IMR-90 (cell line): ENCODE measurements around the gene PPP1R37. TPM values are rescaled to one million over a fixed set of nuclear protein-coding genes. Genes with fewer than 3 reads are reported as not detected.

Source experiments
- ATAC-seq: fragments of 200-7000 bp; cut with Tn5 transposase; 2 replicates; pipeline ENCODE4 v1.9.1; 2020; ENCODE audit warnings: low read depth, mild to moderate bottlenecking, moderate library complexity
- BruUV-seq: library from RNA; stranded (reverse); fragments of 400-500 nt; replicated peaks from 2 replicates; lab custom pipeline; 2021; lab: Mats Ljungman, UMichigan
- CTCF ChIA-PET: fragments of 300-600 bp; formaldehyde crosslinking; extraction: SDS; loops from one replicate; lab custom pipeline; 2021; ENCODE audit warnings: antibody characterized with exemption; lab: Yijun Ruan, JAX
- POLR2A ChIA-PET: fragments of 300-600 bp; sonication (Branson Sonifier 250); formaldehyde crosslinking; loops from one replicate; lab custom pipeline; 2022; ENCODE audit warnings: antibody characterized with exemption; ENCODE audit not compliant: unreplicated experiment; lab: Charles Lee
- DNase-seq: peaks from one replicate; pipeline ENCODE4 v3.0.0; 2013
- H2AFZ ChIP-seq: replicated peaks from 2 replicates; pipeline ENCODE3; 2013; ENCODE audit warnings: low read length, mild to moderate bottlenecking; ENCODE audit not compliant: poor library complexity
- H2AK5ac ChIP-seq: 2 replicates; pipeline ENCODE4 v1.6.1; 2013; ENCODE audit warnings: low read depth, low read length, inconsistent platforms
- H2AK9ac ChIP-seq: replicated peaks from 2 replicates; pipeline ENCODE3; 2013; ENCODE audit warnings: mild to moderate bottlenecking, low read depth, low read length, moderate library complexity; ENCODE audit not compliant: poor library complexity
- H2BK120ac ChIP-seq: 2 replicates; pipeline ENCODE4 v1.6.1; 2013; ENCODE audit warnings: low read depth, low read length, inconsistent platforms
- H2BK15ac ChIP-seq: 3 replicates; pipeline ENCODE4 v1.6.1; 2013; ENCODE audit warnings: low read depth, low read length, inconsistent platforms
- H2BK20ac ChIP-seq: 2 replicates; pipeline ENCODE4 v1.6.1; 2013; ENCODE audit warnings: low read depth, mild to moderate bottlenecking, inconsistent platforms, low read length, moderate library complexity
- H2BK5ac ChIP-seq: 2 replicates; pipeline ENCODE4 v1.6.1; 2013; ENCODE audit warnings: mild to moderate bottlenecking, low read depth, low read length, inconsistent platforms; ENCODE audit not compliant: poor library complexity, severe bottlenecking
- H3K14ac ChIP-seq: replicated peaks from 2 replicates; pipeline ENCODE4 v1.6.1; 2013; ENCODE audit warnings: low read depth, low read length, inconsistent platforms
- H3K18ac ChIP-seq: 2 replicates; pipeline ENCODE4 v1.6.1; 2013; ENCODE audit warnings: low read depth, low read length, control low read depth
- H3K23ac ChIP-seq: 2 replicates; pipeline ENCODE4 v1.6.1; 2013; ENCODE audit warnings: low read depth, low read length, inconsistent platforms
- H3K27ac ChIP-seq: 2 replicates; pipeline ENCODE4 v1.5.1; 2013; ENCODE audit warnings: mild to moderate bottlenecking, control low read depth, low read length; ENCODE audit not compliant: insufficient read depth
- H3K27me3 ChIP-seq: 2 replicates; pipeline ENCODE4 v1.6.1; 2013; ENCODE audit warnings: low read length; ENCODE audit not compliant: control insufficient read depth, insufficient read depth
- H3K36me3 ChIP-seq: 2 replicates; pipeline ENCODE4 v1.6.1; 2013; ENCODE audit warnings: low read length, mixed read lengths; ENCODE audit not compliant: control insufficient read depth, insufficient read depth
- H3K4ac ChIP-seq: 2 replicates; pipeline ENCODE4 v1.6.1; 2013; ENCODE audit warnings: low read depth, low read length, inconsistent platforms
- H3K4me1 ChIP-seq: 2 replicates; pipeline ENCODE4 v1.6.1; 2013; ENCODE audit warnings: low read length, mixed read lengths; ENCODE audit not compliant: control insufficient read depth, insufficient read depth
- H3K4me2 ChIP-seq: 2 replicates; pipeline ENCODE4 v1.6.1; 2013; ENCODE audit warnings: low read depth, mild to moderate bottlenecking, control low read depth, low read length, moderate library complexity
- H3K4me3 ChIP-seq: 2 replicates; pipeline ENCODE4 v1.5.1; 2013; ENCODE audit warnings: low read depth, mild to moderate bottlenecking, control low read depth, low read length, moderate library complexity; ENCODE audit not compliant: insufficient read depth
- H3K56ac ChIP-seq: 2 replicates; pipeline ENCODE4 v1.6.1; 2013; ENCODE audit warnings: low read length, inconsistent platforms; ENCODE audit not compliant: insufficient read depth; ENCODE audit errors: extremely low read depth
- H3K79me1 ChIP-seq, 2 experiments: 2 replicates each; pipeline ENCODE4 v1.6.1; 2013; ENCODE audit warnings: low read length in 2 of 2, inconsistent platforms in 1 of 2, low read depth in 1 of 2
- H3K9ac ChIP-seq: 2 replicates; pipeline ENCODE4 v1.6.1; 2013; ENCODE audit warnings: low read depth, low read length, control low read depth
- H3K9me1 ChIP-seq: 2 replicates; pipeline ENCODE4 v1.6.1; 2013; ENCODE audit warnings: low read length, inconsistent platforms; ENCODE audit not compliant: insufficient read depth
- H3K9me3 ChIP-seq: 2 replicates; pipeline ENCODE4 v1.6.1; 2013; ENCODE audit warnings: low read length; ENCODE audit not compliant: control insufficient read depth, insufficient read depth
- H4K20me1 ChIP-seq: 2 replicates; pipeline ENCODE4 v1.6.1; 2013; ENCODE audit warnings: low read length, inconsistent platforms; ENCODE audit not compliant: insufficient read depth
- H4K5ac ChIP-seq: 2 replicates; pipeline ENCODE4 v1.6.1; 2013; ENCODE audit warnings: mild to moderate bottlenecking, low read depth, low read length, control low read depth
- H4K8ac ChIP-seq, 2 experiments: 2 replicates each; pipeline ENCODE4 v1.6.1; 2013; ENCODE audit warnings: low read depth in 2 of 2, low read length in 2 of 2, control low read depth in 1 of 2, inconsistent platforms in 1 of 2
- H4K91ac ChIP-seq: 2 replicates; pipeline ENCODE4 v1.6.1; 2013; ENCODE audit warnings: low read depth, low read length, inconsistent platforms; ENCODE audit not compliant: insufficient read depth
- BHLHE40 ChIP-seq: fragments of 150-350 bp; IDR thresholded peaks from 2 replicates; pipeline ENCODE4 v1.6.1; 2016; ENCODE audit warnings: mild to moderate bottlenecking, low read depth, low read length
- CEBPB ChIP-seq: IDR thresholded peaks from 2 replicates; pipeline ENCODE4 v1.6.1; 2012; ENCODE audit warnings: low read depth, low read length, improper control_type of control experiment
- CHD1 ChIP-seq: IDR thresholded peaks from 2 replicates; pipeline ENCODE4 v1.6.1; 2012; ENCODE audit warnings: low read depth, low read length, improper control_type of control experiment
- CTCF ChIP-seq: conservative IDR thresholded peaks from 2 replicates; pipeline ENCODE4 v1.5.1; 2012; ENCODE audit warnings: mild to moderate bottlenecking, low read depth, low read length, improper control_type of control experiment
- ELK1 ChIP-seq: fragments of 150-350 bp; IDR thresholded peaks from 2 replicates; pipeline ENCODE4 v1.6.1; 2016; ENCODE audit warnings: low read depth, mild to moderate bottlenecking, low read length, moderate library complexity, borderline replicate concordance
- FOS ChIP-seq: fragments of 150-350 bp; IDR thresholded peaks from 2 replicates; pipeline ENCODE4 v1.6.1; 2016; ENCODE audit warnings: low read depth, low read length
- MAFK ChIP-seq: IDR thresholded peaks from 2 replicates; pipeline ENCODE4 v1.6.1; 2012; ENCODE audit warnings: low read depth, low read length, improper control_type of control experiment
- MAZ ChIP-seq: IDR thresholded peaks from 2 replicates; pipeline ENCODE4 v1.6.1; 2012; ENCODE audit warnings: low read depth, mild to moderate bottlenecking, low read length, improper control_type of control experiment, moderate library complexity, borderline replicate concordance
- MXI1 ChIP-seq: IDR thresholded peaks from 2 replicates; pipeline ENCODE4 v1.6.1; 2012; ENCODE audit warnings: low read depth, mild to moderate bottlenecking, low read length, moderate library complexity, borderline replicate concordance
- NFE2L2 ChIP-seq: fragments of 150-350 bp; IDR thresholded peaks from 2 replicates; pipeline ENCODE4 v1.6.1; 2016; ENCODE audit warnings: low read depth, mild to moderate bottlenecking, low read length
- POLR2A ChIP-seq: IDR thresholded peaks from 2 replicates; pipeline ENCODE4 v1.6.1; 2012; ENCODE audit warnings: mild to moderate bottlenecking, low read depth, low read length
- RAD21 ChIP-seq: IDR thresholded peaks from 2 replicates; pipeline ENCODE4 v1.6.1; 2012; ENCODE audit warnings: low read length, improper control_type of control experiment
- RCOR1 ChIP-seq: IDR thresholded peaks from 2 replicates; pipeline ENCODE4 v1.6.1; 2012; ENCODE audit warnings: mild to moderate bottlenecking, low read length, improper control_type of control experiment; ENCODE audit not compliant: insufficient replicate concordance
- RFX5 ChIP-seq: IDR thresholded peaks from 2 replicates; pipeline ENCODE4 v1.8.0; 2012; ENCODE audit warnings: low read depth, mild to moderate bottlenecking, low read length, moderate library complexity
- USF2 ChIP-seq: fragments of 150-350 bp; IDR thresholded peaks from 2 replicates; pipeline ENCODE4 v1.6.1; 2017; ENCODE audit warnings: mild to moderate bottlenecking, antibody characterized with exemption, low read length, low read depth
- WGBS, 2 experiments: methylation state at CpG; one replicate each; pipeline versions ENCODE4 v1.1.5 to v1.1.7; 2013; ENCODE audit warnings: missing lambda C conversion rate in 2 of 2; ENCODE audit not compliant: insufficient read length in 1 of 2; ENCODE audit errors: extremely low coverage in 2 of 2; 5-methylcytosine and 5-hydroxymethylcytosine counted together
- dilution Hi-C: fragments of 300-500 bp; cut with HindIII; formaldehyde crosslinking; loops from one replicate; pipeline ENCODE4 v1.14.3; 2018; ENCODE audit warnings: low sequenced_read_pairs; ENCODE audit not compliant: unreplicated experiment
- in situ Hi-C: fragments of 300-500 bp; cut with MboI; formaldehyde crosslinking; loops from 3 replicates; pipeline ENCODE4 v1.14.3; 2019; ENCODE audit warnings: low sequenced_read_pairs, inconsistent platforms, mixed read lengths
- intact Hi-C: fragments of 100-400 bp; cut with micrococcal nuclease; formaldehyde crosslinking; loops from 2 replicates; pipeline ENCODE4 v1.10.0; 2022
- polyA plus RNA-seq, 3 experiments: library from polyadenylated mRNA; depleted of rRNA; stranded (reverse); fragments of >200 nt; gene quantifications; 2 replicates each; pipeline ENCODE4 v1.2.3, GENCODE V29; 2012; ENCODE audit warnings: low replicate concordance in 1 of 3
- total RNA-seq: library from RNA; depleted of rRNA; stranded (reverse); fragments of >200 nt; gene quantifications from 2 replicates; pipeline ENCODE4 v1.2.3, GENCODE V29; 2012

PPP1R37 gene
- total and polyA plus RNA-seq, 2 of the 4 experiments (the other 2 are of a cell fraction): 13.1 to 18.5 TPM

GRCh38 chr19:45147835-45148676 is 55.1 kb downstream of the PPP1R37 start:
- H2AK9ac ChIP-seq: no peak overlapping the region
- H2BK120ac ChIP-seq: no peak overlapping the region
- H4K5ac ChIP-seq: no peak overlapping the region
- POLR2A ChIA-PET: no interaction called here
- H2BK15ac ChIP-seq: no peak overlapping the region
- intact Hi-C loops (no loop called here), dilution Hi-C loops (no loop called here), in situ Hi-C loops (no loop called here)
- peaks cover 26% of the 10 kb centered on the region for H3K36me3 ChIP-seq
- ATAC-seq: no peak
- H2BK20ac ChIP-seq: no peak overlapping the region
- H4K91ac ChIP-seq: no peak overlapping the region
- 97% methylated on average over 4 of the region's 18 CpGs; no CpG with 5 or more reads in 1 of the 2 experiments for WGBS, 2 experiments
- no peaks in the 10 kb centered on the region; the same call in 1 of the 2 replicates for H3K9me1 ChIP-seq
- H3K4ac ChIP-seq: no peak overlapping the region
- H3K27ac ChIP-seq: no peak overlapping the region
- no peak overlapping the region for H3K23ac ChIP-seq
- no peak overlapping the region for H4K8ac ChIP-seq
- no peak overlapping the region for H2AK5ac ChIP-seq
- peaks cover 0 to under 1% of the 10 kb centered on the region in 2 experiments; a peak in 1 of 4 replicates for H3K79me1 ChIP-seq
- no peak overlapping the region for H3K56ac ChIP-seq
- no peak overlapping the region for H3K18ac ChIP-seq
- no peak overlapping the region for H2AFZ ChIP-seq
- no peak overlapping the region for H2BK5ac ChIP-seq
- no peaks in the 10 kb centered on the region for H3K9me3 ChIP-seq
- H3K9ac ChIP-seq: no peak overlapping the region
- DNase-seq: no peak
- H4K20me1 ChIP-seq: peaks cover 4% of the 10 kb centered on the region; the same call in 1 of the 2 replicates
- CTCF ChIA-PET: no interaction called here
- BruUV-seq: no TSS peak
- no peak overlapping the region for H3K4me3 ChIP-seq
- peaks cover 6% of the 10 kb centered on the region for H3K4me1 ChIP-seq
- H3K14ac ChIP-seq: no peak overlapping the region
- H3K27me3 ChIP-seq: peaks cover 16% of the 10 kb centered on the region
- no peak overlapping the region for H3K4me2 ChIP-seq
- TF ChIP-seq ELK1: no peak
- TF ChIP-seq CTCF: no peak
- no peak for TF ChIP-seq MAFK
- no peak for TF ChIP-seq BHLHE40
- no peak for TF ChIP-seq NFE2L2
- TF ChIP-seq FOS: no peak
- no peak for TF ChIP-seq RFX5
- TF ChIP-seq MAZ: no peak
- TF ChIP-seq RCOR1: no peak
- no peak for TF ChIP-seq POLR2A
- TF ChIP-seq RAD21: no peak
- TF ChIP-seq CEBPB: no peak
- TF ChIP-seq MXI1: no peak
- TF ChIP-seq CHD1: no peak
- TF ChIP-seq USF2: no peak
